RWPE2 (cell line): ENCODE results near the gene DLGAP3.
A peak's percentile ranks its signal among the peaks of the same experiment; 100 is the strongest.

Experiments used
- ATAC-seq: fragments of 200-7000 bp; cut with Tn5 transposase; 3 replicates; pipeline ENCODE4 v1.9.1; 2021; ENCODE audit warnings: low read depth
- DNase-seq: peaks from one replicate; pipeline ENCODE4 v3.0.0-alpha.2; 2020; ENCODE audit warnings: low spot score
- H3K27ac ChIP-seq: fragments of 450-650 bp; 2 replicates; pipeline ENCODE4 v1.5.1; 2017; ENCODE audit warnings: mild to moderate bottlenecking; ENCODE audit not compliant: poor library complexity, severe bottlenecking
- H3K27me3 ChIP-seq: fragments of 250-450 bp; sonication (Bioruptor Pico); 2 replicates; pipeline ENCODE4 v1.5.1; 2021; ENCODE audit warnings: mild to moderate bottlenecking, moderate library complexity; ENCODE audit not compliant: insufficient read depth, poor library complexity, severe bottlenecking
- H3K36me3 ChIP-seq: fragments of 250-450 bp; sonication (Bioruptor Pico); 2 replicates; pipeline ENCODE4 v1.5.1; 2020; ENCODE audit warnings: low read depth, mild to moderate bottlenecking, moderate library complexity
- H3K4me1 ChIP-seq: fragments of 250-450 bp; sonication (Bioruptor Pico); 2 replicates; pipeline ENCODE4 v1.5.1; 2021; ENCODE audit warnings: mild to moderate bottlenecking, moderate library complexity; ENCODE audit not compliant: insufficient read depth, poor library complexity, severe bottlenecking
- H3K4me3 ChIP-seq: fragments of 250-450 bp; sonication (Bioruptor Pico); 2 replicates; pipeline ENCODE4 v1.5.1; 2021; ENCODE audit warnings: mild to moderate bottlenecking, moderate library complexity; ENCODE audit not compliant: severe bottlenecking
- H3K9me3 ChIP-seq: fragments of 250-450 bp; sonication (Bioruptor Pico); 2 replicates; pipeline ENCODE4 v1.5.1; 2021; ENCODE audit warnings: mild to moderate bottlenecking, moderate library complexity; ENCODE audit not compliant: severe bottlenecking
- TF ChIP-seq, protein P1 (sequence below): fragments of 450-650 bp; IDR thresholded peaks from one replicate; pipeline ENCODE4 v1.5.1; 2017; ENCODE audit warnings: mild to moderate bottlenecking, moderate library complexity; ENCODE audit not compliant: poor library complexity, severe bottlenecking

The DLGAP3 gene

DNA sequence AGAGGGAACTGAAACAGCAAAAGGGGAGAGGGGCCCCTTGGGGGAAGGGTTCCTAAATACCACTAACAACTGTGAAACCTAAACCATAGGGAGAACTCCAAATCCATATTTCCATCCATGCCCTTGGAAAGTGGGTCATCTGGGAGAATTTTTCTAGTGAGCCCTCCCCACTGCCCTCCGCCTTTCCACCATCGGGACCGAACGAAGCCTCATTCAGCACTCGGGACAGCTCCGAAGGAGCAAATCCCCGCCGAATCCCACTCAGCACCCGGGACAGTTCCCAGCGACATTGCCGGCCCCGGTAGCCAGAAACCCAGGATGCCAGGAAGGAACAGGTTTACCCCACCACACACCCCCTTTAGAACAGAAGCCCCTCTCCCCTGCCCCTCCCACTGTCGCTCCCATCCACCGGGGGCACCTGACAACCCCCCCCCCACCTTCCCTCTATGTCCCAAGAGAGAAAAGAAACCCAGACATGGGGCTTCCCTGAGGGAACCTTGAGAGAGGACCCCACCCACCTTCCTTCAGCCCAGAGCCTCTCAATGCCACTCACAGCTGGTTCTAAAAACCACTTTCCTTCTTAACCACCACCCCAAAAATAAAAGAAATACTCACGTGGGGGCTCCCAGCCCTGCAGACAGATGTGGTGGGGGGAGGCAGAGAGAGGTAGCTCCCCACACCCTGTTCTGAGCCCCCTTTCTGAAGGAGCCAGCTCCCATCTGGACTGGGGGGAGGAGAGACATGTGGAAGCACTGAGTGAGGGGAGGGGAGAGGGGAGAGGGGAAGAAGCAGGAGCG, 4.5 kb downstream of the DLGAP3 start:
- Histone ChIP-seq H3K9me3 (no peaks in the 10 kb centered on the region), H3K36me3 (no peaks in the 10 kb centered on the region), H3K4me1 (no peaks in the 10 kb centered on the region), H3K27ac (no peak overlapping the region), H3K27me3 (peaks cover 42% of the 10 kb centered on the region), H3K4me3 (no peak overlapping the region)
- TF ChIP-seq, protein P1, sequence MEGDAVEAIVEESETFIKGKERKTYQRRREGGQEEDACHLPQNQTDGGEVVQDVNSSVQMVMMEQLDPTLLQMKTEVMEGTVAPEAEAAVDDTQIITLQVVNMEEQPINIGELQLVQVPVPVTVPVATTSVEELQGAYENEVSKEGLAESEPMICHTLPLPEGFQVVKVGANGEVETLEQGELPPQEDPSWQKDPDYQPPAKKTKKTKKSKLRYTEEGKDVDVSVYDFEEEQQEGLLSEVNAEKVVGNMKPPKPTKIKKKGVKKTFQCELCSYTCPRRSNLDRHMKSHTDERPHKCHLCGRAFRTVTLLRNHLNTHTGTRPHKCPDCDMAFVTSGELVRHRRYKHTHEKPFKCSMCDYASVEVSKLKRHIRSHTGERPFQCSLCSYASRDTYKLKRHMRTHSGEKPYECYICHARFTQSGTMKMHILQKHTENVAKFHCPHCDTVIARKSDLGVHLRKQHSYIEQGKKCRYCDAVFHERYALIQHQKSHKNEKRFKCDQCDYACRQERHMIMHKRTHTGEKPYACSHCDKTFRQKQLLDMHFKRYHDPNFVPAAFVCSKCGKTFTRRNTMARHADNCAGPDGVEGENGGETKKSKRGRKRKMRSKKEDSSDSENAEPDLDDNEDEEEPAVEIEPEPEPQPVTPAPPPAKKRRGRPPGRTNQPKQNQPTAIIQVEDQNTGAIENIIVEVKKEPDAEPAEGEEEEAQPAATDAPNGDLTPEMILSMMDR = no peak
- DNase-seq (no peak), ATAC-seq (peak; percentile 79)

DNA sequence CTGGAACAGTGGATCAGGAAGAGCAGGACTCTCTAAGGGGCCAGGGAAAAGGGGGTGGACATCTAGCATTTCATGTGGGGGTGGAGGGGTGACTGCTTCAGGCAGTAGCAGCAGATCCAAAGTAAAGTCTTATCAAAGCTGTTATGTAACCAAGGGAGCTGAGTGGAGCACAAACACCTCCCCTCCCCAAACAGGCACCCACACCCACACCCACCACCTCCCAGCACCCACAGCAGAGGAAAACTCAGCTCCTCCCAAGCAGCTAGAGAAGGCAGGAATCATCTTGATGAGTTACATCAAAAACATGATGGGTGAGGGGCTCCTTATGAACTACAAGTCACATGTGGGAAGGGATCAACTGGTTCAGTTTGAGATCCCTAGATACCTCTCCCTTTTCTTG, 6.0 kb downstream of the DLGAP3 start:
- no peak for ATAC-seq
- H3K4me1 ChIP-seq = no peaks in the 10 kb centered on the region
- H3K4me3 ChIP-seq = no peak overlapping the region
- H3K27me3 ChIP-seq = peaks cover 33% of the 10 kb centered on the region
- no peak overlapping the region for H3K27ac ChIP-seq
- no peak for DNase-seq
- H3K36me3 ChIP-seq = no peaks in the 10 kb centered on the region
- no peaks in the 10 kb centered on the region for H3K9me3 ChIP-seq
- TF ChIP-seq, protein P1 = no peak

DNA sequence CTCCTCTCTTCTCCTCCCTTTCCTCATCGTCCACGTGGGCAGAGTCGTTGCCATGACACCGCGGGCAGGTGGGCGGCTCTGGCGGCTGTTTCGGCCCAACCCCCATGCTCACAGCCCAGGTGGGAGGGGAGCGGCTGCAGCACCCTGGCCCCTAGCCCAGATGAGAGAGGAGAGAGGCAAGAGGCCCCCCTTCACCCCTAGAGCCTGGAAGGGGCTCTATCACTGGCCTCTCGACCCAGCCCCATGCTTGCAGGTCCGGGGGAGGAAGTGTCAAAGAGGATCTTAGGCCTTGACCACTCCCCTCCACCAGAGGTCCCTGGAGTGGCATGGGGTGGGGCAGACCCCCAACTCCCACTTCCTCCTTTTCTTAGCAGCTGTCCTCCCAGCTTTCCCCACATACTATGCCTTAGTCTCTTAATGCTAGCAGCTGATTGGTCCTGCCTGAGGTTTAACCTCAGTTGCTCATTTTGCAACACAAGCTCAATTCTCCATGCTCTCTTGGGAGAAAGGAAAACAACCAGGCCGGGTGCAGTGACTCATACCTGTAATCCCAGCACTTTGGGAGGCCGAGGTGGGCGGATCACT, 10.4 kb downstream of the DLGAP3 start:
- Histone ChIP-seq H3K4me1 (no peaks in the 10 kb centered on the region), H3K36me3 (no peaks in the 10 kb centered on the region), H3K4me3 (no peak overlapping the region), H3K27ac (no peak overlapping the region), H3K9me3 (no peaks in the 10 kb centered on the region), H3K27me3 (peaks cover 2% of the 10 kb centered on the region)
- TF ChIP-seq, protein P1 = no peak
- no peak for DNase-seq
- no peak for ATAC-seq

DNA sequence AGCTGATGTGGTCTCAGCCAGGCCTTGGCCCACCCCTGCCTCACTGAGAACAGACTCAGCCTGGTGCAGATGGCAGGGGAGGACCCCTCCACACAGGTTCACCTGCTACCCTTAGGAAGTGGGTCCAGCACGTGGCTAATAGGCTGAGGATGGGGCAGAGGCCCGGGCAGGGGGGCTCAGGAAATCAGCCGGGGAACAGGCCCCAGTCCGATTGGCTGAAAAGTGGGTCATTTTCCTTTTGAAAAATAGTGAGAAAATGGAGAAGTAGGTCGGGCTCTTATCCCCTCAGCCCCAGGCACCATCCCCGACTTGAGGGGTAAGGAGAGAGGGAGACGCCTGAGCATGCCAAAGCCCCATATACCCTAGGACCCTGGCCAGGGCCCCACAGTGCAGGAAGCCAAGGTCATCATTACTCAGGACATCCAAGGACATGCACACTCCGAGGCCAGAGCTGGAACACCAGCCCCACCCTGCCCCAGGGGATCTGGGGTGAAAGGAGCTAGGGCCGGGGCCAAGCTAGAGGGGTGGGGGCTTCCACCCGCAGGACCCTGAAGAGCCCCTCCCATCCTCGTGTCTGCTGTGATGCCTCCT, 11.0 kb downstream of the DLGAP3 start:
- H3K27me3 ChIP-seq = no peaks in the 10 kb centered on the region
- no peaks in the 10 kb centered on the region for H3K9me3 ChIP-seq
- H3K36me3 ChIP-seq = no peaks in the 10 kb centered on the region
- no peak overlapping the region for H3K4me3 ChIP-seq
- DNase-seq (no peak), ATAC-seq (no peak)
- TF ChIP-seq, protein P1 = no peak
- no peaks in the 10 kb centered on the region for H3K4me1 ChIP-seq
- H3K27ac ChIP-seq = no peak overlapping the region
